GM18873 (cell line): ENCODE results near the gene MFNG.

Experiments used
- ATAC-seq: cut with Tn5 transposase; IDR thresholded peaks from one replicate; pipeline ENCODE4 v1.9.1; 2021; ENCODE audit warnings: mild to moderate bottlenecking, moderate library complexity, moderate number of reproducible peaks; ENCODE audit not compliant: unreplicated experiment, low FRiP score

MFNG gene

GRCh38 chr22:37454857-37455686 is 31.1 kb downstream of the MFNG start:
- no peak for ATAC-seq

DNA sequence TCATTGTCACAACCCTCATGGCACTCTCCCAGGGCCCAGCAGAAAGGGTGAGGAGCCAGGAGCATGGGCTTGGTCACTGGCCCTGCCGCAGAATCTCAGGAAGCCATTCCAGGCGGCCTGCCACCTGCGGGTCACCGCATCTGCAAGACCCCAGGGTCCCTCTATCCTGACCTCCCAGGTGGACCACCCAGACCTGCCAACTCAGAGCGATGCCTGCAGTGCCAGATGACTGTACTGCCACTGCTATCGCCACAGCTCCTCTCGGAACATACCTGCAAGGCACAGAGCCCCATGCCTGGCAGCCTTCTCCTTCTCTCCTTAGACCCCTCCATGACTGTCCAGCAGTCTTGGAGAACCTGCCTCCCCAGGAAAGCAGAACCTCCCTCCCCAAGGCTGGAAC is 32.5 kb downstream of the MFNG start:
- no peak for ATAC-seq

DNA sequence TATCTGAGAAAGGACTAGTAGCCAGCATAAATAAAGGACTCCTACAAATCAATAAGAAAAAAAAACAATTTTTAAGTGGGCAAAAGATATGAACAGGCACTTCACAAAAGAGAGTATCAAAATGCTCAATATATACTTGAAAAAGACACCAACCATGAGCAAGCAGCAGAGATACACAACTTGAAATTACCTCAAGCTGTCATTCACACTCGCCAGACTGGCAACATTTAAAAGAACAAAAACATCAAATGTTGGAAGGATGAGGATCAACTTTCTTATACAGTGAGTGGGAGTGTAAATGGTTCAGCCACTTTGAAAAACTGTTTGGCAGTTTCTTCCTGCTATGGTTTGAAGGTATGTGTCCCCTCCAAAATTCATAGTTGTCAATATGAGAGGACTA is 35.0 kb downstream of the MFNG start:
- no peak for ATAC-seq

DNA sequence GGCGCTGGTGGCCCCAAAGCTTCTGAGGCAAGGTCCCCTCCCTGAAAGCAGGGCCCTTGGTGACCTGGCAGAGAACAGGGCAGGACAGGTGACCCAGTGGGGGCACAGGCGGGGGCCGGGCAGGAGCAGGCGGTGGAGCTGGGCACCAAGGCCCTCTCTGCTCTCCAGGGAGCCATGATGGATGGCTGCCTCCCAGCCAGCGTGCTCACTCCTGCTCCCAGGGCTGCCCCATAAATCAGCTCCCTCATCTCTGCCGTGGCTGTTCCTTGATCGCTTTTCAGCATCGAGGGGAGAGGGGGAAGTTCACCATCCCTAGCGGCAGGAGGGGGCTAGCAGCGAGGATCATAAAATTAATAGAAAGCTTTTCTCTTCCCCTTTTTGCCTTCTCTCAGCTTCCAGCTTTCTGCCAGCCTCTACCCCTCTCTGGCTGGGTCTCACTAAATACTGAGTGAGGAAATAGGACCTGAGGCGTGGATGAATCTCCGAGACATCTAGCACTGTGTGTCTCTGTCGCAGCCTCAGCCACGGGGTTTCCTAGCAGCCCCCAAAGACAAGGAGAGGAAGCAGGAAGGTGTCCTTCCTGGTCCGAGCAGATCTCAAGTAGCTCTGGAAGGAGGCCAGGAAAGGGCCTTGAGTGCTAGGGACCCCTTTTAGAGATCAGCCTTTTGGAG is 36.7 kb downstream of the MFNG start:
- ATAC-seq = no peak

- ATAC-seq = no peak
Measured at GRCh38 chr22:37448516-37449127, 37.6 kb downstream of the MFNG start.

GRCh38 chr22:37445501-37445900 is 40.7 kb downstream of the MFNG start:
- ATAC-seq = no peak

DNA sequence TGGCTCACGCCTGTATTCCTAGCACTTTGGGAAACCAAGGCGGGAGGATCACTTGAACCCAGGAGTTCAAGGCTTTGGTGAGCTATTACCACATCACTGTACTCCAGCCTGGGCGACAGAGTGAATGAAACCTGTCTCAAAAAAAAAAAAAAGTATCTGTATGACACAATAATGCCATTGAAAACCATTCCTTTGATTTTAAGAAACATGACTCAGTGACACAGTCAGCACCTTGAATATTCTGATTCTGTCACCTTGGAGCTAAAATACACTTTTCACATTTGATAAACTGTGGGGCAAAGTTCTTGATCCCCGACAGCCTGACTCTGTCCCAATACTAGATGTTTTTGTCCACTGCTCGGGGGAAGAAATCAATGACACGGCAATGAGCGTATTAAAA is 42.2 kb downstream of the MFNG start:
- ATAC-seq = no peak

GRCh38 chr22:37443086-37443485 is 43.1 kb downstream of the MFNG start:
- no peak for ATAC-seq

GRCh38 chr22:37442537-37442936 is 43.6 kb downstream of the MFNG start:
- ATAC-seq = no peak

GRCh38 chr22:37442135-37442534 is 44.0 kb downstream of the MFNG start:
- no peak for ATAC-seq

DNA sequence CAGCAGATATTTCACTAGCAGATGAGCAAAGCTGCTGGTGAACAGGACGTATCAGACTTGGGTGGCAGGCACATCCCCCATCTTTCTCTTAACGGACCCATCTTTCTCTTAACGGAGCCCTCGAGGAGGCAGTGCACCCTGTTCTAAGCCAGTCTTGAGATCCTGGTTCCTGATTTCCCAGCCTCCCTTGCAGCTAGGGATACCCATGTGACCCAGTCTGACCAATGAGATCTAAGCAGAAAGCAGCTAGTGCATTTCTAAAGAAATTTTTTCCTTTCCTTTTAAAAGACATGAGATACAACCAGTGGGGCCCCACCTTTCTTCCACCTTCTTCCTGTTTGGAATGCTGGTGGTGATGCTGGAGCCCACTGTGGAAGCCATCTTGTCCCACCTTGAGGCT is 45.3 kb downstream of the MFNG start:
- ATAC-seq = no peak

DNA sequence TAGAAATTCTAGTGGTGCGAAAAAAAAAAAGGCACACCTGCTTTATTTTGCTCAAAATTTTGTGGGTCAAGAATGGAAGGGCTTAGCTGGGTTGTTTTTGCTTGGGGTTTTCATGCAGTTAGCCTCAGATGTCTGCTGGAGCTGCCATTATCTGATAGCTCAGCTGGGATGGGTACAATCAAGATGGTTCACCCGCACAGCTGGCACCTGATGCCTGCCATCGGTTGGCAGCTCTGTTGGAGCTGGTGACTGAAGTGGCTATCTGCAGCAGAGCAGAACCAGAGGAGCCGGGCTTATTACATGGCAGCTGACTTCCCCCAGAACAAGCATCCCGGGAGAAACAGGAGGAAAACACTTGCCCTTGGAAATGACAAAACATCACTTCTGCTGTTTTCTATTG is 46.8 kb downstream of the MFNG start:
- ATAC-seq = no peak

DNA sequence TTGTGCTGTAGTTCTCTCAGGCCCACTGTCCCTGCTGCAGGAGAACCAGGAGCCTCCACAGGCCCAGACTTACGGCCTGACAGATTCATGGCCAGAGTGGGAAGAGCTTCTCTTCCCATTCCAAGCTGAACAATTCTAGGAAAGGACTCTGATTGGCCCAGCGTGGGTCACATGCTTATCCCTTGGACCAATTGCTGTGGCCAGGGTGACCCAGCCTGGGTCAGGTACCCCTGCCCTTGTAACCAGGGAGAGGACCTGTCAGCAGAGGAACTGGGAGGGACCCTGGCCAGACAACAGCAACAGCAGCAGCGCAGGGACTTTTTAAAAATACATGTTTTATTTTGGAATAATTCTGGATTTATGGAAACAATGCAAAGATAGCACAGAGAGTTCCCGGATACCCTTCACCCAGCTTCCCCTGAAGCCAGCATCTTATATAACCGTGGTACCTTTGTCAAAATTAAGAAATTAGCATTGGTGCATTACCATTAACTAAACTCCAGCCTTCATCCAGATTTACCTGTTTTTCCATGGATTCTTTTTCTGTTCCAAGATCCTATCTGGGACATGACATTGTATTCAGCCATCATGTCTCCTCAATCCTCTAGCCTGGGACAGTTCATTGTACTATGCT is 50.1 kb downstream of the MFNG start:
- no peak for ATAC-seq

- no peak for ATAC-seq
Measured at GRCh38 chr22:37433786-37434185, 52.4 kb downstream of the MFNG start.

- ATAC-seq = no peak
Measured at GRCh38 chr22:37432708-37433054, 53.5 kb downstream of the MFNG start.

GRCh38 chr22:37431801-37432707 is 54.1 kb downstream of the MFNG start:
- ATAC-seq = no peak

DNA sequence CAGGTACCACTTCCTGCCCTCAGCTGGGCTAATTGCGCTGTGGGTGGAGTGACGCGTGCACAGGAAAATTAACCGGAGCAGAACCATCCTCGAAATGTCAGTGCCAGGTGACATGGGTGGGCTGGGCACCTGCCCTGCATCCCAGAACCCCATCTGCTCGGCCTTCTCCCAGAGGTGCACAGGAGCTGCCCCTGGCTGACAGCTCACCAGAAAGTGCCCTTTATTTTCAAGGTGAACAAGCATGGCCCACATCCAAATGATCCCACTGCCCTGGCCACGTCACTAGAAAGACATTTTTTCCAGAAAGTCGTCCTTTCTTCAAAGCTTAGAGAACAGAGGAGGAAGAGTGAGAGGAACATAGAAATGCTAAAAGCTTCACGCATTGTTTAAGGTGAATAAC is 54.8 kb downstream of the MFNG start:
- ATAC-seq = no peak

DNA sequence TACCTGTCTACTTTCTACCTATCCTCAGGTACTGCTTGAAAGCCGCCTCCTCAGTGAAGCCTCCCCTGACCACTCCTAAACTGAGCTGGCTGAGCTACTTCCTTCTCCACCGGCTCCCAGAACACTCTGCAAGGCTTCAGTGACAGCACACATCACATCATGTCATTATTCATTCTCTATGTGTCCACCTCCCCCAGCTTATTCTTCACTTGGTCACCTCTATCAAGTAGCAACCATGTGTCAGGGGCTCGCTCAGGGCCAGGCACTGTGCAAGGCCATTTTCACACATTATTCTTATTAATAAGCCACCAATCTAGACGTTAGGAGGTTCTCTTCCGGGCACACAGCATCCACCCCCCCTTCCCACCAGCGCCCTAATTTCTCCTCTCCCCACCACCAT is 55.2 kb downstream of the MFNG start:
- no peak for ATAC-seq

DNA sequence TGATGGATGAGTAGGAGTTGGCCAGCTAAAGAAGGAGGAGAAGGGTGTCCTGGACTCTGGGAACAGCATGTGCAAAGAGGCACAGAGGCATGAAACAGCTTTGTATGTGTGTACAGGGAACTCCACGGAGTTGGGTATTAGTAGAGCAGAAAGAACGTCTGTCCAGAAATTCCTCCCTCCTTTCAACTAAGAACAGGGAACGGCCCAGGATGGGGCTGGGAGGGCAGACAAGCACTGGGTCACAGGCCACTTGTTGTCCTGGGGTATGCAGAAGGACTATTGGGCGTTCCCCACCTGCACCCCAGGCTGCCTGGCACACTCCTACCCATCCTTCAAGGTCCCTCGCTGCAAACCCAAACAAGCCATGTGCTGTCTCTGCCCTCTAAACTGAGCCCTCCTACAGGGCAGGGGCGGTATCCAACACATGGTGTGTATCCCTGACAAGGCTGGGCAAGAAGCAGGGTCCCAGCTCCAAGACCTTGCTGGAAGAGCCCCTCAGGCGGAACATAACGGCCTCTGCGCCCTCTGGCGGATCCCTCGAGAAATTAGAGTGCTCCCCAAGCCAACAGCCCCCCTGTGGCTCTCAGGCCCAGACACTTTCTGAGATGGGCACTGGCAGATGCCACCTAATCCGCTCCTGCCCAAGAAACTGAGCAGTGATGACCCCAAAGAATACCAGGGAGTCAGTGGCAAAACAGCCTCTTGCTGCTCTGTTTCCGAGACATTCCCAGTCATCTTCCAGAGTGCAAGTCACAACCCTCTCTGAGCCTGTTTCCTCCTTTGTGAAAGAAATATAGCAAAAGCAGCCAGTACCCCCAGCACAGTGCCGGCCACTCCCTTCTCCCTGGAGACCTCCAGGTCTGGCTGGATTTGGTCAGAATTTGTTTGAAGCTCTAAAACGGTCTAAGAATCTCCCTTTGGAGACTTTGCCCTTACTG is 57.3 kb downstream of the MFNG start:
- ATAC-seq = no peak
